ENCODE measurements around the gene HPCA.

- TF ChIP-seq NFIC (IDR thresholded peaks at IDR 0.05) (no peak), CREB1 (IDR thresholded peaks at IDR 0.05; ENCODE audit: low read depth) (no peak), EP300 (IDR thresholded peaks at IDR 0.05; ENCODE audit: borderline replicate concordance) (no peak), FOXM1 (IDR thresholded peaks at IDR 0.05; ENCODE audit: borderline replicate concordance, low read depth) (no peak), RAD21 (IDR thresholded peaks at IDR 0.05; ENCODE audit: low read depth) (no peak), CEBPB (IDR thresholded peaks at IDR 0.05) (no peak), YY1 (IDR thresholded peaks at IDR 0.05; ENCODE audit: low read depth) (no peak), USF1 (IDR thresholded peaks at IDR 0.05) (0 out of 2 replicates have a peak, but pooled peaks have one; percentile 22)
These were observed 4.1 kb upstream of the HPCA start for GRCh38 chr1:32881871-32882850.

Data from Ishikawa (cell line).